Measurements from ENCODE around the gene UBXN4. TPM values are rescaled to one million over a fixed set of nuclear protein-coding genes. Genes with fewer than 3 reads are reported as not detected.
"Not testable (repeated sequence)": the region's sequence is repeated elsewhere in the genome, so short reads cannot be mapped to it uniquely, and the experiment has no call there.

The UBXN4 gene
- total RNA-seq, 1 donor from 2014 or later: 107 TPM

DNA sequence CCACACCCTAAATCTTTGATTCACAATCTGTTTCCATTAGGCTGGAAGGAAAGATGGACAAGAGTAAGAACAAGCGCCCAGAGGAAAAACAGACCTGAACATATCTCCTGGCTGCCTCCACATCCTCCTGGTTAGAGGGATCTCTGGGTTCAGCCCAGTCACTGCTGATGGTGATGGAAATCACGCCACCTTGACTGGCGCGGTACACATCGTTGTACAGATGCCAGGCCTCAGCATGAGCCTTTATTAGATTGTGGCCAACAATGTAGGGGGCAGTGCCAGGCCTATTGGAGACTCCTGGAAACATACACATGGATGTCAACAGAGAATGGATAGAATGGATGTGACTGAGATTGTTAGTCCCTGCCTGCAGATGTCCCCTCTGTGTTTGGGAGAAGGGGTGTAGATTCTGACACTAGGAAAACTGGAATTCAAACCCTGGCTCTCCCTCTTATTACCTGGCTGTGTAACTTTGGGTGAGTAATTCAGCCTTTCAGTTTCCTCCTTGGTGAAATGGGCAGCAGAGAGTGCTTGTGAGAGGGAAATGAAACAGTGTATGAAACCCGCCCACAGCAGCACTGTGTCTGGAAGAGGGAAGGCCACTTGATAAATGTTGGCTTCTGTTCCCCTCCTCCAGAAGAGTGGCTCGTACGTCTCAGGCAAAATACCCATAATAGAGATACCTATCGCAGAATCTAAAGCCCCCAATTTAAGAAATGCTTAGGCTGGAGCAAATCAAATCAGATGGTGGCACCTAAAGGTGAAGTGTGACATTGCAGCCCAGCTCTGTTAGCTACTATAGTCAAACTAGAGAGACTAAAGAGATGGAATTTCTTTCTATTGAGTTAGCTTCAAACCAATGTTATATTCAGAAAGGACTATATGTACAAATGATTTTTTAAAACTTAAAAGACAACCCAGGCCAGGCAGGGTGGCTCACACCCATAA lies 59.1 kb downstream of the UBXN4 start:
- Mint-ChIP-seq H3K9me3 (peaks cover 4% of the 10 kb centered on the region), H3K36me3 (no peaks in the 10 kb centered on the region), H3K4me1 (ENCODE audit: unreplicated experiment) (no peaks in the 10 kb centered on the region), H3K27me3 (no peaks in the 10 kb centered on the region), H3K27ac (no peak overlapping the region), H3K4me3 (no peak overlapping the region)
- DNase-seq (ENCODE audit: extremely low spot score, unreplicated experiment): no peak
- TF ChIP-seq, protein P1, sequence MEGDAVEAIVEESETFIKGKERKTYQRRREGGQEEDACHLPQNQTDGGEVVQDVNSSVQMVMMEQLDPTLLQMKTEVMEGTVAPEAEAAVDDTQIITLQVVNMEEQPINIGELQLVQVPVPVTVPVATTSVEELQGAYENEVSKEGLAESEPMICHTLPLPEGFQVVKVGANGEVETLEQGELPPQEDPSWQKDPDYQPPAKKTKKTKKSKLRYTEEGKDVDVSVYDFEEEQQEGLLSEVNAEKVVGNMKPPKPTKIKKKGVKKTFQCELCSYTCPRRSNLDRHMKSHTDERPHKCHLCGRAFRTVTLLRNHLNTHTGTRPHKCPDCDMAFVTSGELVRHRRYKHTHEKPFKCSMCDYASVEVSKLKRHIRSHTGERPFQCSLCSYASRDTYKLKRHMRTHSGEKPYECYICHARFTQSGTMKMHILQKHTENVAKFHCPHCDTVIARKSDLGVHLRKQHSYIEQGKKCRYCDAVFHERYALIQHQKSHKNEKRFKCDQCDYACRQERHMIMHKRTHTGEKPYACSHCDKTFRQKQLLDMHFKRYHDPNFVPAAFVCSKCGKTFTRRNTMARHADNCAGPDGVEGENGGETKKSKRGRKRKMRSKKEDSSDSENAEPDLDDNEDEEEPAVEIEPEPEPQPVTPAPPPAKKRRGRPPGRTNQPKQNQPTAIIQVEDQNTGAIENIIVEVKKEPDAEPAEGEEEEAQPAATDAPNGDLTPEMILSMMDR (conservative IDR thresholded peaks at IDR 0.05): peak; percentile 19

DNA sequence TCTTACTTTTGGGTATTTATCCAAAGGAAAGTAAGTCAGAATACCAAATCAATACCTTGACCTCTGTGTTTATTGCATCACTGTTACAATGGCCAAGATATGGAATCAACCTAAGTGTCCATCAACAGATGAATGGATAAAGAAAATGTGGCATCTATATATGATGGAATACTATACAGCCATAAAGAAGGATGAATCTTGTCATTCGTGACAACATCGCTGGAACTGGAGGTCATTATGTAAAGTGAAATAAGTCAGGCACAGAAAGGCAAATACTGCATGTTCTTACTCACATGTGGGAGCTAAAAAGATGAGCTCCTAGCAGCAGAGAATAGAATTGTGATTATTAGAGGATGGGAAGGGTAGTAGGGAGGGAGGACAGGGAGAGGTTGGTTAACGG lies 60.7 kb downstream of the UBXN4 start:
- no peaks in the 10 kb centered on the region for H3K4me1 Mint-ChIP-seq (ENCODE audit: unreplicated experiment)
- TF ChIP-seq, protein P1 (conservative IDR thresholded peaks at IDR 0.05): no peak
- no peak overlapping the region for H3K27ac Mint-ChIP-seq

DNA sequence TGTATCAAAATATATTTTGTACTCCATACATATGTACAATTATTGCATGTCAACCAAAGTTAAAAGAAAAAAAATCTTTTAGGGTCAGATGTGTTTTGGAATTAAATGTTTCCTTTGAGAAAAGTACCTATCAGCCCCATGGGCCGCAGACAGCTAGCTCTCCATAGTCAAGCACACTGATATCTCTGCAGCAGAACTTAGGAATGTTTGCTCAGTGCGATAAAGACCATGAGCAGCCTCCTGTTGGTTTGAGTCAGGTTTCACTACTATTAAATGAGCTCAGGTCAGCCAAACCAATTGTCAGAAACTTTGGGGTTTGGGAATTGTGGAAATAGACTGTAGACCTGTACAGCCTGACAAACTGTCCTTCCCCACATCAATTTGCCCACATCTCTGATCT lies 61.6 kb downstream of the UBXN4 start:
- no peak overlapping the region for H3K4me3 Mint-ChIP-seq
- DNase-seq (ENCODE audit: extremely low spot score, unreplicated experiment): no peak
- no peak overlapping the region for H3K27ac Mint-ChIP-seq
- no peaks in the 10 kb centered on the region for H3K4me1 Mint-ChIP-seq (ENCODE audit: unreplicated experiment)
- H3K36me3 Mint-ChIP-seq: no peaks in the 10 kb centered on the region
- TF ChIP-seq, protein P1 (conservative IDR thresholded peaks at IDR 0.05): no peak
- H3K9me3 Mint-ChIP-seq: no peaks in the 10 kb centered on the region
- H3K27me3 Mint-ChIP-seq: no peaks in the 10 kb centered on the region

More for the DNA sequence above, 60.7 kb downstream of the UBXN4 start:
- no peak overlapping the region for H3K4me3 Mint-ChIP-seq
- H3K27me3 Mint-ChIP-seq: no peaks in the 10 kb centered on the region
- peaks cover 3% of the 10 kb centered on the region for H3K9me3 Mint-ChIP-seq
- DNase-seq (ENCODE audit: extremely low spot score, unreplicated experiment): no peak
- H3K36me3 Mint-ChIP-seq: no peaks in the 10 kb centered on the region

DNA sequence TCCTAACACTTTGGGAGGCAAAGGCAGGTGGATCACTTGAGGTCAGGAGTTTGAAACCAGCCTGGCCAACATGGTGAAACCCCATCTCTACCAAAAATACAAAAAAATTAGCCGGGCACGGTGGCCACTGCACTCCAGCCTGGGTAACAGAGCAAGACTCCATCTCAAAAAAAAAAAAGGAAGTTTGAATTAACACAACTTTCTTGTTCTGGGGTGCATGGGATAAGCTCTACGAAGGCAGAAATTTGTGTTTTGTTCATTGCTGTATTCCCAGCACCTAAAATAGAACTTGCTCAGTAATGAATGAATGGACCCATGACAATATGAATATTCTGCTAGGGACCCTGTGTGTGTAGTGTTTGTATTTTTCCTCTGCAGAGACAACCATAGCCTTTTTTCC lies 66.2 kb downstream of the UBXN4 start:
- not testable (repeated sequence) for H3K27me3 Mint-ChIP-seq; H3K27ac Mint-ChIP-seq; H3K4me3 Mint-ChIP-seq; H3K4me1 Mint-ChIP-seq (ENCODE audit: unreplicated experiment); H3K36me3 Mint-ChIP-seq; DNase-seq (ENCODE audit: extremely low spot score, unreplicated experiment); H3K9me3 Mint-ChIP-seq

DNA sequence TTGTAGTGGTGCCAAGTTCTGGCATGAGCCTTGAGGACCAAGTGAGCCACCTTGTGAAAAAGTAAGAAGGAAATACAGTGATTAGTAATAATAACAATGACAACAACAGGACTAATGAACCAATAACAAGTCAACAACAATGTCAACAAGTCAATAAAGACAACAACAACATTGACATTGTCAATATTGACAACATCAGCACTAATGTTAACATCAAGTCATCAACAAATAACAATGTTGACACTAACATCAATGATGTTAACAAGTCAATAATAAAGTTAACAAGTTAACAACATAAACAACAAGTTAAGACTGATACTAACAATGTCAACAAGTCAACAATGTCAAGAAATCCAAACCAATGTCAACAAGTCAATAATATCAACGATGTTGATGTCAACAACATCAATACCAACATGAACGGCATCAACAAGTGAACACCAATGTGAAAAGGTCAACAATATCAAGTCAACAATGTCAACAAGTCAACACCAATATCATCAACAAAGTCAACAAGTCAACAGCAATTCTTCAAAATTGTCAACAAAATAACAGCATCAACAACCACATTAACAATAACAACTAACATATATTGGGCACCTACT lies 71.4 kb downstream of the UBXN4 start:
- TF ChIP-seq, protein P1 (conservative IDR thresholded peaks at IDR 0.05): no peak
- DNase-seq (ENCODE audit: extremely low spot score, unreplicated experiment): no peak
- H3K27me3 Mint-ChIP-seq: no peaks in the 10 kb centered on the region
- H3K4me1 Mint-ChIP-seq (ENCODE audit: unreplicated experiment): no peaks in the 10 kb centered on the region
- H3K36me3 Mint-ChIP-seq: no peaks in the 10 kb centered on the region
- no peak overlapping the region for H3K4me3 Mint-ChIP-seq
- no peak overlapping the region for H3K27ac Mint-ChIP-seq
- no peaks in the 10 kb centered on the region for H3K9me3 Mint-ChIP-seq

DNA sequence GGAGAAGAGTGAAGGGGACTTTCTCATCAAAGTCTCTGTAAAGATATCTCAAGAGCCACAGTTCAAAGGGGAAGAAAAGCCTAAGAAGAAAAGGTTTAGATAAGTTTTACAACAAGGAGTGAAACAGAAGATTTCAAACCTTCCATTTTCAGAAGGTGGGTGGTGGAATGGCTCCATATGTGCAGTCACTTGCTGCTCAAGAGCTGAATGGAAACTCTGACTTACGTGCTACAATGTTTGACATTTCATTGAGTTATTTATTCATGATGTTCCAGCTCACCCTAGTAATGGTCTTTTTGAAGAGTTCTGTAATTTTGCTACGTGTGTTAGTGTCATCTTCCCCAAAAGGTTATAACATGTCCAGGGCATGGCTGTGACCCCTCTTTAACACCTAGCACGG lies 73.6 kb downstream of the UBXN4 start:
- no peak for DNase-seq (ENCODE audit: extremely low spot score, unreplicated experiment)
- no peaks in the 10 kb centered on the region for H3K36me3 Mint-ChIP-seq
- TF ChIP-seq, protein P1 (conservative IDR thresholded peaks at IDR 0.05): no peak
- H3K9me3 Mint-ChIP-seq: no peaks in the 10 kb centered on the region
- H3K27ac Mint-ChIP-seq: no peak overlapping the region
- H3K4me1 Mint-ChIP-seq (ENCODE audit: unreplicated experiment): no peaks in the 10 kb centered on the region
- no peaks in the 10 kb centered on the region for H3K27me3 Mint-ChIP-seq
- no peak overlapping the region for H3K4me3 Mint-ChIP-seq
